Activated naive CD4-positive, alpha-beta T cell treated with anti-CD3 and anti-CD28 coated beads, Interleukin-2, amount 50 U/mL, for 24 hours (primary cell): Measurements from ENCODE around the gene SOWAHA.

Source experiments
- H3K27ac Mint-ChIP-seq: one replicate; pipeline ENCODE4 v1.8.0; 2021; ENCODE audit warnings: mild to moderate bottlenecking, mixed read lengths
- H3K27me3 Mint-ChIP-seq: one replicate; pipeline ENCODE4 v1.8.0; 2021; ENCODE audit warnings: mixed read lengths
- H3K36me3 Mint-ChIP-seq: one replicate; pipeline ENCODE4 v1.8.0; 2021; ENCODE audit warnings: mixed read lengths
- H3K4me1 Mint-ChIP-seq: one replicate; pipeline ENCODE4 v1.8.0; 2021; ENCODE audit warnings: mixed read lengths
- H3K4me3 Mint-ChIP-seq: one replicate; pipeline ENCODE4 v1.8.0; 2021; ENCODE audit warnings: mild to moderate bottlenecking, mixed read lengths
- H3K9me3 Mint-ChIP-seq: one replicate; pipeline ENCODE4 v1.8.0; 2021; ENCODE audit warnings: mixed read lengths

The SOWAHA gene

DNA sequence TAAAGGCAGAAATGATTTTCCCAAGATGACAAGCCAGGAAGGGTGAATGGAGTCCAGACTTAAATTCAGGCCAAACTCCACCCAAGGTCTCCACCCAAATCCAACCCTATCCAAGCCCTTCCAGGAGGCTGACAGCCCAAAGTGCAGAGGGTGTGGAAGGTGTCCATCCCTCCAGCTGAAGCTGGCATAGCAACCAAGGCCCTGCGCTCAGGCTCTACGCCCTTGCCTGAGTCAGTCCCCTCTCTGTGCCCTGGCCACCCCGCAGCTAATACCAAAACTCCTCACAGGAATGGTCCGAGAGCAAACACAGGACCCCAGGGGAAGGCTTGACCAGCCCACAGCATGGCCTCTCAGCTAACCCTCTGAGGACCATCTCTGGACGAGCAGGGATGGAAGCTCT is 38.2 kb upstream of the SOWAHA start:
- H3K4me3 Mint-ChIP-seq: no peak overlapping the region
- no peaks in the 10 kb centered on the region for H3K9me3 Mint-ChIP-seq
- H3K27me3 Mint-ChIP-seq: peaks cover 17% of the 10 kb centered on the region

GRCh38 chr5:132775476-132775961 is 37.6 kb upstream of the SOWAHA start:
- no peak overlapping the region for H3K27ac Mint-ChIP-seq
- H3K4me3 Mint-ChIP-seq: peak overlapping the region; percentile 23
- H3K9me3 Mint-ChIP-seq: no peaks in the 10 kb centered on the region
- H3K36me3 Mint-ChIP-seq: peaks cover 1% of the 10 kb centered on the region
- H3K4me1 Mint-ChIP-seq: peaks cover 16% of the 10 kb centered on the region
- peaks cover 18% of the 10 kb centered on the region for H3K27me3 Mint-ChIP-seq

More for the DNA sequence above, 38.2 kb upstream of the SOWAHA start:
- peaks cover 14% of the 10 kb centered on the region for H3K4me1 Mint-ChIP-seq
- no peak overlapping the region for H3K27ac Mint-ChIP-seq
- peaks cover 1% of the 10 kb centered on the region for H3K36me3 Mint-ChIP-seq

GRCh38 chr5:132776131-132776937 is 36.8 kb upstream of the SOWAHA start:
- Mint-ChIP-seq H3K9me3 (no peaks in the 10 kb centered on the region), H3K36me3 (peaks cover 1% of the 10 kb centered on the region), H3K4me1 (peaks cover 24% of the 10 kb centered on the region), H3K27ac (peak overlapping the region; percentile 35), H3K4me3 (peak overlapping the region; percentile 65), H3K27me3 (peaks cover 21% of the 10 kb centered on the region)

GRCh38 chr5:132776938-132777208 is 36.2 kb upstream of the SOWAHA start:
- Mint-ChIP-seq H3K36me3 (peaks cover 1% of the 10 kb centered on the region), H3K27me3 (peaks cover 25% of the 10 kb centered on the region), H3K9me3 (no peaks in the 10 kb centered on the region), H3K4me3 (no peak overlapping the region), H3K4me1 (peaks cover 28% of the 10 kb centered on the region), H3K27ac (no peak overlapping the region)

DNA sequence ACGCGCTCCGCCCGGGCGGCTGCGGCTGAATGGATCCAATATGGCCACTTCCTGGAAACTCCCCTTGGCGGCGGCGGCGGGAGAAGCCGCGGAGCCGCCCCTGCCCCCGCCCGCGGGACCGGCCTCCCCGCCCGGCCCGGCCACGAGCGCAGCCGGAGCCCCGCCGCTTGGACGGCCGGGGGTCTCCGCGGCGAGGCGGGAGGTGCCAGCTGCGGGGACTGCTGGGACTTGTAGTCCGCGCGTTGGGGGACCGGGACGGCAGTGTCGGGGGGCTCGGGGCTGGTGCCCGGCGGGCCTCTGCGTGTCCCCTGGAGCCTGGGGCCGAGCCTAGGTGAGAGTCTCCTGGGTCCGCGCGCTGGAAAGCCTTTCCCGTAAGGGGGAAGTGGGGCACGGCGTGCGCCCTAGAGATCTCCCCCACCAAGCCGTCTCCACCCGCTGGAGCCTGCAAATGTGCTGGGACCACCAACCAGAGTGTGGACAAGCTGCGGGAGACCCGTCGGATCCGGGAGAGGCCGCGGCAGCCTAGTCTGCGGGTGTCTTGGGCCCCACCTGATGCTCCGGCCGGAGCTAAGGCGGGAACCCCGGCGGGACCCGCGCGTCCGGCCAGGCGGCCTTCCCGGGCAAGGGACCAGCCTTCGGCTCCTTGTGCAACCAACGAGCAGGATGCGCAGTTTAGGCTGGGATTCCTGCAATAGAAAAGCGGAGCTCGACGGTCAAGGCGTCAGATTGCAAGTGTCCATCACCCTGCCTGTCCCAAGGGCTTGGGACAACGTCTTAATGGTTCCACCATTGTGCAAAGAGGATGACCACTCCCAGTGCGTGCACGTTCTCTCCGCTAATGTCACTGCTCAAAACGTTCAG is 35.7 kb upstream of the SOWAHA start, which contains the start of gene SEPTIN8:
SEPTIN8 (minus strand) TSS at position 31 of the 861 bp plus-strand sequence. CDS start 102 bp downstream, outside the sequence.
- no peaks in the 10 kb centered on the region for H3K9me3 Mint-ChIP-seq
- H3K36me3 Mint-ChIP-seq: peaks cover 1% of the 10 kb centered on the region
- peaks cover 28% of the 10 kb centered on the region for H3K4me1 Mint-ChIP-seq
- peaks cover 26% of the 10 kb centered on the region for H3K27me3 Mint-ChIP-seq
- H3K4me3 Mint-ChIP-seq: peak within 1 kb of the TSS; percentile 70
- H3K27ac Mint-ChIP-seq: peak within 1 kb of the TSS; percentile 35

- H3K27ac Mint-ChIP-seq: no peak overlapping the region
Measured at GRCh38 chr5:132778129-132778528, 35.0 kb upstream of the SOWAHA start.

DNA sequence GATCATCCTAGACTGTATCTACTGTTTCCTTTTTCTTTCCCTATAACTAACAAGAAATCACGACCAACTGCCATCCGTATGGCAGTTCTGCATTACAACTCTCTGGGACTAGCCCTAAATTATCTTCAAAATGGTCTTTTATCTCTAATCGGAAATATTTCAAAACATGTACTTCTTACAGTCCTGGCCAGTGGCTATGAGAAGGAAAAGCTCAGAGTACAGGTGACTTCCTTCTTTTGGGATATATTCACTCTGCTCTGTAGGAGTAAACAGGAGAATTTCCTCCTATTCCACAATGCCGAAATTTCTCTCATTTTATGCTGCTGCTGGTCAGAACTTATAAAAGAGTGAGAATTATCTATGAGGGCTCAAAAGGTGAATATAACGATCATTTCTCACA is 34.2 kb upstream of the SOWAHA start:
- Mint-ChIP-seq H3K4me1 (peaks cover 28% of the 10 kb centered on the region), H3K36me3 (peaks cover 1% of the 10 kb centered on the region), H3K9me3 (no peaks in the 10 kb centered on the region), H3K4me3 (peak overlapping the region; percentile 51), H3K27ac (no peak overlapping the region), H3K27me3 (peaks cover 31% of the 10 kb centered on the region)

More at GRCh38 chr5:132778129-132778528, 35.0 kb upstream of the SOWAHA start:
- H3K4me3 Mint-ChIP-seq: peak overlapping the region; percentile 70
- H3K36me3 Mint-ChIP-seq: peaks cover 1% of the 10 kb centered on the region
- H3K27me3 Mint-ChIP-seq: peaks cover 29% of the 10 kb centered on the region
- H3K9me3 Mint-ChIP-seq: no peaks in the 10 kb centered on the region
- peaks cover 28% of the 10 kb centered on the region for H3K4me1 Mint-ChIP-seq

DNA sequence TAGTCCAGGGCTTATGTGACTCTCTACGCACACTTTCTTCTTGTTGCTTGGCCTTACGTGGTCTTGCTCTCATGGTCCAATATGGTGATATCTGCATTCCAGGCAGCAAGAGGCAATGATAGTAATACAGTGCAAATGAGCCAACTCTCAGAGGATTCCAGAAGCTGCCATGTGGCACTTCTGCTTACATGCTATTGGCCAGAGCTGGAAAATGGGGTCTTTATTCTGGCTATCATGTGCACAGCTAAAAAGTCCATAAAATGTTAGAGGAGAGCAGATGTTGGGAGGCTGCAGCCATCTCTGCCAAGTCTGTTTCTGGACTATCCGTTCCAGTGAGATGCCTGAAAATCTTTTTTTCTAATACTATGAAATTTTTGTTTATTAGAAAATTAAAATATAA is 33.1 kb upstream of the SOWAHA start:
- H3K27me3 Mint-ChIP-seq: peaks cover 32% of the 10 kb centered on the region

GRCh38 chr5:132780577-132780976 is 32.5 kb upstream of the SOWAHA start:
- Mint-ChIP-seq H3K9me3 (no peaks in the 10 kb centered on the region), H3K27me3 (peaks cover 36% of the 10 kb centered on the region), H3K4me3 (no peak overlapping the region), H3K27ac (no peak overlapping the region), H3K4me1 (peaks cover 24% of the 10 kb centered on the region), H3K36me3 (no peaks in the 10 kb centered on the region)

More for the DNA sequence above, 33.1 kb upstream of the SOWAHA start:
- H3K4me1 Mint-ChIP-seq: peaks cover 28% of the 10 kb centered on the region
- no peaks in the 10 kb centered on the region for H3K36me3 Mint-ChIP-seq
- H3K4me3 Mint-ChIP-seq: no peak overlapping the region
- no peak overlapping the region for H3K27ac Mint-ChIP-seq
- no peaks in the 10 kb centered on the region for H3K9me3 Mint-ChIP-seq

GRCh38 chr5:132781029-132781428 is 32.1 kb upstream of the SOWAHA start:
- peaks cover 36% of the 10 kb centered on the region for H3K27me3 Mint-ChIP-seq
- H3K4me3 Mint-ChIP-seq: no peak overlapping the region
- peaks cover 22% of the 10 kb centered on the region for H3K4me1 Mint-ChIP-seq
- no peaks in the 10 kb centered on the region for H3K9me3 Mint-ChIP-seq
- no peaks in the 10 kb centered on the region for H3K36me3 Mint-ChIP-seq
- no peak overlapping the region for H3K27ac Mint-ChIP-seq

DNA sequence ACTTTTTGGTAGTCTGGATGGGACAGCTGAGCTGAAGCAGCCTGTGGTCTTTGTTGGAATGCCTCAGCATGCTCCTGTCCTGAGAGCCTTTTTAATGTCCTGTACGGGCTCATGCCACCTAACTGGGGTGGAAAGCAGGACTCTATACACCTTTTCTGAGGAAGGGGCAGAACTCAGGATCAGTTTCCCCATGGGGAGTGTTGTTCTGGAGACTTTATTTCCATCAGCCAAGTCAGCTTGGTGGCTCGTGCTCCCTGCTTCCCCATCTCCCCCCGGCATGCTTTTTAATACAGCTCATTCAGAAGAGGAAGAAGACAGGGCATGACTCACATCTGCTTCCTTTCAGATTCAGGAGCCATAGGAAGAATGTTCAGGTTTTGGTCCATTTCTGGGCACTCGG is 31.0 kb upstream of the SOWAHA start:
- Mint-ChIP-seq H3K36me3 (no peaks in the 10 kb centered on the region), H3K27ac (no peak overlapping the region), H3K9me3 (no peaks in the 10 kb centered on the region), H3K4me1 (peaks cover 22% of the 10 kb centered on the region), H3K4me3 (no peak overlapping the region), H3K27me3 (peaks cover 34% of the 10 kb centered on the region)

DNA sequence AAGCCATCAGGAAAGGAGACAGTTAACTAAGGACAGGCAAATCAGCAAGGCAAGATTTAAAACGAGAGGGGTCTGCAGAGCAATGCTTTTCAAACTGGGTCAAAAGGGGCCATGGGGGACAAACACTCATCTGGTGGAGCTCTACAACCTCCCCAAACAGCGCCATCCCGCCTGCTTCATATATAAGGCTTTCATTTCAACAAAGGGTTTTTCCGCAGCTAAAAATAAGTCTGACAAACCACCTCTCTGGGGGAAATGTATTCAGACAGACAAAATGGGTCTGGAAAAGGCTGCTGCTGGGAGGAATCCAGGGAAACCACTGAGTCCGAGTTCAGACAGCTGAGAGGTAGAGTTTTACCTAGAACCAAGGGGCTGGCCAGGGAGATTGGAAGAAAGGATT is 27.7 kb upstream of the SOWAHA start:
- H3K27me3 Mint-ChIP-seq: peaks cover 18% of the 10 kb centered on the region
- no peak overlapping the region for H3K4me3 Mint-ChIP-seq

DNA sequence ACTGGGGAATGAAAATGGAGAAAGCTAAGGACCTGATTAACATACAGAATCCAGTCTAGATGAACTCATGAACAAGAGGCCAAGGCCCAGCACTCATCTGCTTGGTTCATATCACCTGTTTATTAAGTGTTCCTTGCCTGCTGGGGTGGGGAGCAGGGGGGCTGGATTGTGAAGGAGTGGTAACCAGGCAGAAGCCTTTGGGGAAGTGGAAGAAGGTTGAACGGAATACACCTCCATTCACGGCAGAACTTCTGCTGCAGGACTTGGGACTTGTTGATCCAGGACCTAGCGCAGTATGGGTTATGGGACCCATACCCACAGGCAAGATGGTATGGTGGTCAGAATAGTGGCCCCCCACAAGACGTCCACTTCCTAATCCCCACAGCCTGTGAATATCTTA is 27.2 kb upstream of the SOWAHA start:
- peaks cover 18% of the 10 kb centered on the region for H3K27me3 Mint-ChIP-seq
- H3K36me3 Mint-ChIP-seq: no peaks in the 10 kb centered on the region
- no peaks in the 10 kb centered on the region for H3K9me3 Mint-ChIP-seq
- no peak overlapping the region for H3K27ac Mint-ChIP-seq
- no peak overlapping the region for H3K4me3 Mint-ChIP-seq
- H3K4me1 Mint-ChIP-seq: peaks cover 8% of the 10 kb centered on the region

More for the DNA sequence above, 27.7 kb upstream of the SOWAHA start:
- Mint-ChIP-seq H3K36me3 (no peaks in the 10 kb centered on the region), H3K9me3 (no peaks in the 10 kb centered on the region), H3K27ac (no peak overlapping the region), H3K4me1 (peaks cover 13% of the 10 kb centered on the region)

DNA sequence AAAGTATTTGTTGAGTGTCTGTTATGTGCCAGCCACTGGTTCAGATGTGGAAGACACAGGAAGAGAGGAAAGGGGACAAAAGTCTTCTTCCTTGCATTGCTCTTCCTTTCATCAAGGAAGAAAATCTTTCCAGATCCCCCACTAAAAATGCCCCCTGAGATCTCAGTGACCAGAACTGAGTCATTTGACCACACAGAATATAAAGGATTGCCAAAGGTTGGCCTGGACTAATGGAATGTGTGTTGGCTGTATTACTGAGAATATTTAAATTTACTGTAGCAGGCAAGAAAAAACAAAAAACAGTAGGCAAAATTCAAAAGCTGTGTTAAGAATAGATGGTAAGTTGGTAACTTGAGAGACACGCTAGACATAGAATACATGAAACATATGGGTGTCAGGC is 26.0 kb upstream of the SOWAHA start:
- H3K4me3 Mint-ChIP-seq: no peak overlapping the region
- H3K27me3 Mint-ChIP-seq: peaks cover 10% of the 10 kb centered on the region
- H3K4me1 Mint-ChIP-seq: no peaks in the 10 kb centered on the region
- H3K9me3 Mint-ChIP-seq: no peaks in the 10 kb centered on the region
- no peaks in the 10 kb centered on the region for H3K36me3 Mint-ChIP-seq
- no peak overlapping the region for H3K27ac Mint-ChIP-seq

- H3K4me3 Mint-ChIP-seq: no peak overlapping the region
- H3K27me3 Mint-ChIP-seq: peaks cover 5% of the 10 kb centered on the region
- no peak overlapping the region for H3K27ac Mint-ChIP-seq
- no peaks in the 10 kb centered on the region for H3K4me1 Mint-ChIP-seq
- H3K36me3 Mint-ChIP-seq: no peaks in the 10 kb centered on the region
- no peaks in the 10 kb centered on the region for H3K9me3 Mint-ChIP-seq
Measured at GRCh38 chr5:132788508-132788907, 24.6 kb upstream of the SOWAHA start.
